ENCODE results near the gene ALAS1. TPM values are rescaled to one million over a fixed set of nuclear protein-coding genes. Genes with fewer than 3 reads are reported as not detected.

The ALAS1 gene
- total and polyA plus RNA-seq, 9 of the 15 experiments (the other 6 are each of a cell fraction or from before 2014, with no cell fraction given): 21.4 to 49.5 (median 34.4) TPM

- TF ChIP-seq U2AF1 (optimal IDR thresholded peaks at IDR 0.05; ENCODE audit: low read depth, low read length) (no peak), DNMT1 (IDR thresholded peaks at IDR 0.05) (no peak), GTF3C2 (IDR thresholded peaks at IDR 0.05; ENCODE audit: borderline replicate concordance, extremely low read depth, insufficient read length) (no peak), RBFOX2 (IDR thresholded peaks at IDR 0.05; ENCODE audit: low read depth, low read length) (peak; percentile 48; the same call in 1 of the 2 replicates), ZFX (CRISPR knock-in tag; IDR thresholded peaks at IDR 0.05) (peak; percentile 48), ZNF445 (CRISPR knock-in tag; IDR thresholded peaks at IDR 0.05; ENCODE audit: low read depth) (no peak), JUNB (CRISPR knock-in tag; conservative IDR thresholded peaks at IDR 0.05) (no peak), CEBPB (tag; IDR thresholded peaks at IDR 0.05) (no peak), ZNF277 (CRISPR knock-in tag; IDR thresholded peaks at IDR 0.05; ENCODE audit: borderline replicate concordance) (no peak), SIN3A (IDR thresholded peaks at IDR 0.05; ENCODE audit: borderline replicate concordance in 2 of 2, control insufficient read depth in 1 of 2, low read depth in 2 of 2, low read length in 2 of 2) (no peak), CREBBP (IDR thresholded peaks at IDR 0.05; ENCODE audit: low read depth, low read length) (no peak), MBD2 (IDR thresholded peaks at IDR 0.05; ENCODE audit: borderline replicate concordance, low read depth) (no peak), MTF1 (CRISPR knock-in tag; IDR thresholded peaks at IDR 0.05; ENCODE audit: borderline replicate concordance) (no peak), ZFP91 (CRISPR knock-in tag; IDR thresholded peaks at IDR 0.05) (no peak), THAP12 (CRISPR knock-in tag; IDR thresholded peaks at IDR 0.05) (no peak), CHD2 (IDR thresholded peaks at IDR 0.05; ENCODE audit: low read depth, low read length) (no peak), ZNF699 (CRISPR knock-in tag; IDR thresholded peaks at IDR 0.05; ENCODE audit: insufficient replicate concordance) (no peak), ZBTB8A (IDR thresholded peaks at IDR 0.05; ENCODE audit: partially characterized antibody) (no peak)
Observed at GRCh38 chr3:52245322-52246263, 47.6 kb downstream of the ALAS1 start, which contains the start of gene PPM1M (continued).

Measured in K562 (cell line).